ENCODE data around the gene EEF1A2.

Gene EEF1A2

GRCh38 chr20:63497946-63498935 lies 642 bp downstream of the EEF1A2 start:
- no peak for DNase-seq

- DNase-seq = no peak
Observed at GRCh38 chr20:63497138-63497945, 1.5 kb downstream of the EEF1A2 start.

- no peak for DNase-seq
Observed at GRCh38 chr20:63496596-63497120, 2.2 kb downstream of the EEF1A2 start.

- peak; percentile 62 for DNase-seq
Observed at GRCh38 chr20:63495741-63496595, 2.9 kb downstream of the EEF1A2 start.

- no peak for DNase-seq
Observed at GRCh38 chr20:63495167-63495720, 3.6 kb downstream of the EEF1A2 start.

- DNase-seq = no peak
Observed at GRCh38 chr20:63494420-63495166, 4.3 kb downstream of the EEF1A2 start.

GRCh38 chr20:63494084-63494419 lies 4.8 kb downstream of the EEF1A2 start:
- DNase-seq = no peak

GRCh38 chr20:63493563-63494020 lies 5.3 kb downstream of the EEF1A2 start:
- DNase-seq = no peak

- DNase-seq = no peak
Observed at GRCh38 chr20:63492982-63493381, 5.9 kb downstream of the EEF1A2 start.

- no peak for DNase-seq
Observed at GRCh38 chr20:63492518-63492917, 6.4 kb downstream of the EEF1A2 start.

- DNase-seq = no peak
Observed at GRCh38 chr20:63491635-63492230, 7.2 kb downstream of the EEF1A2 start.

- no peak for DNase-seq
Observed at GRCh38 chr20:63491078-63491477, 7.8 kb downstream of the EEF1A2 start.

GRCh38 chr20:63490416-63490815 lies 8.5 kb downstream of the EEF1A2 start:
- DNase-seq = no peak

- DNase-seq = no peak
Observed at GRCh38 chr20:63488315-63489251, 10.3 kb downstream of the EEF1A2 start.

- no peak for DNase-seq
Observed at GRCh38 chr20:63487781-63488241, 11.1 kb downstream of the EEF1A2 start.

- DNase-seq = no peak
Observed at GRCh38 chr20:63487116-63487764, 11.6 kb downstream of the EEF1A2 start.

GRCh38 chr20:63486300-63486855 lies 12.5 kb downstream of the EEF1A2 start:
- DNase-seq = no peak

- DNase-seq = no peak
Observed at GRCh38 chr20:63484651-63485403, 14.1 kb downstream of the EEF1A2 start.
